T47D (cell line): ENCODE results near the gene CMTM6.
"Not testable (repeated sequence)": the region's sequence is repeated elsewhere in the genome, so short reads cannot be mapped to it uniquely, and the experiment has no call there.

Source experiments
- DNase-seq, 2 experiments: peaks; one replicate each; pipeline versions ENCODE4 v3.0.0 to v3.0.0-alpha.2; 2011 to 2012; ENCODE audit warnings: low read depth in 1 of 2, low spot score in 1 of 2
- JUND ChIP-seq: IDR thresholded peaks from 2 replicates; pipeline ENCODE4 v1.6.1; 2012; ENCODE audit warnings: low read depth
- in situ Hi-C: cut with HindIII; loops from 2 replicates; pipeline ENCODE4 v1.10.0; 2016; ENCODE audit warnings: low sequenced_read_pairs, low pct_unique_long_range_greater_than_20kb

The CMTM6 gene, protein sequence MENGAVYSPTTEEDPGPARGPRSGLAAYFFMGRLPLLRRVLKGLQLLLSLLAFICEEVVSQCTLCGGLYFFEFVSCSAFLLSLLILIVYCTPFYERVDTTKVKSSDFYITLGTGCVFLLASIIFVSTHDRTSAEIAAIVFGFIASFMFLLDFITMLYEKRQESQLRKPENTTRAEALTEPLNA

DNA sequence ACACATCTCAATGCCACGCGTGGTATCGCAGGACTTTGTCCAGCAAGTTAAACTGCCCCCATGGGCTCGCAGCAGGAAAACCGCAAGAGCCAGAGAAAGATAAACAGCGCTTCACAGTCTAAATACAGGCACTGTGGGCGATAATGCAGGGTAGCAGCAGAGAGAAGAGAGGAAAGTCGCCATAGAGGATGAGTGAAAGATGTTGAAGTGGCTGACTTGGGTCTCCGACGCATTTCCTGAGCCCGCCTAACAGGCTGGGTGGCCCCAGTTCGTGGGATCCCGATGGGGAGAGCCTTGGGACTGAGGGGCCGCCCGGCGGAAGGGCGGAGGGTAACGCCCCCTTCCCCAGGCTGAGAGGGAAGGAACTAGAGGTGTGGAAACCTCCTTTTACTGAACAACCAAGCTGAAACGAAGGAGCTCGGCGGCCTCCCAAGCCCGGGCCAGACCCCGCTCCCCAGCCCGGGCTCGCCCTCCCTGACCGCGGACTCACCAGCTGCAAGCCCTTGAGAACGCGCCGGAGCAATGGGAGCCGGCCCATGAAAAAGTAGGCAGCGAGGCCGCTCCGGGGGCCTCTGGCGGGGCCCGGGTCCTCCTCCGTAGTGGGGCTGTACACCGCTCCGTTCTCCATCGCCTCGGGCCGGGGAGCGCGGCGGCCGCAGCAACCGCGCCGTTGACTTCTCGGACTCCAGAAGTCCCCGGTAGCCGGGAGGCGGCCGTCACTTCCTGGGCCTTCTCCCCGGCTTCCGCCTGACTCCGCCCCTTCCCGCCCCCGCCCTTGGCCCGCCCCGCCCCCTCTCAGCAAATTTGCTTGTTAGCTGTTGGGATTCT, at the start of gene CMTM6:
Gene CMTM6 (minus strand): TSS at position 735 of the 828 bp plus-strand sequence. CDS start 107 bp downstream, at position 628.
- peak; percentile 81 to 92 for DNase-seq
- in situ Hi-C loops = no loop called here
- no peak for TF ChIP-seq JUND

GRCh38 chr3:32552013-32552412, 49.4 kb upstream of the CMTM6 start:
- in situ Hi-C loops = no loop called here
- no peak for DNase-seq
- no peak for TF ChIP-seq JUND

DNA sequence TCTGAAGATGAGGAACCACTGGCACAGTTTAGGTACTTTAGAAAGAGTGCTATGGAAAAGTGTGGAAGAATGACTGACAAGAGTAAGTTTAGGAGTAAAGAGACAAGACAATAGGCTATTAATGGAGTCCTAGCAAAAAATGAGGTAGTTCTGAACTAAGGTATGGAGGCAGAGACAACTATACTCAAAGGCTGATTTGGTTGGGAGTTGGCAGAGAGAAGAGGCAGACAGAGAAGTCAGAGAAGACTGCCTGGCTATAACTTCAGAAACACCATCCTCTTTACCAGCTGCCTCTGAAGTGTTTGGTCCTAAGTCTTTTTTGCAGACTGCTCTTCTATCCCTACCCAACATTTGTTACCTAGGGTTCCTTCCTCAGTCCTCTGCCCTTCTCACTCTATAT, 48.8 kb upstream of the CMTM6 start:
- TF ChIP-seq JUND = no peak
- in situ Hi-C loops = no loop called here
- DNase-seq = no peak

DNA sequence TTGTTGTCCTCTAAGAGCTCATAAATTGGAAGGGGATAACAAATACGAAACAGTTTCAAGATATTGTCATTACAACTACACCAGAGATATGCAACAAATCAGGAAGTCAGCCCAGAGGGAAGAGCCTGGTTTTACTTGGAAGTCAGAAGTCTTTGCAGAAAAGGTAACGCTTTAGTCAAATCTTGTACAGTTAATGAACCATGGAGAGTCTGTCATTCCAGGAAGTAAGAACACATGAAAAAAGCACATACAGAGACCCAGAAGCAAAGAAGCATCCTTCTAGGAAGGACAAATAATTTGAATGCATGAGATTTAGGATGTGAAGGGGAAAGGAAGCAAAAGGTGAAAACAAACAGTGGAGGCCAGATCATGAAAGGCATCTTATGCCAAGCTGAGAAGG, 48.4 kb upstream of the CMTM6 start:
- in situ Hi-C loops = no loop called here

GRCh38 chr3:32545305-32545704, 42.7 kb upstream of the CMTM6 start:
- no peak for TF ChIP-seq JUND
- in situ Hi-C loops = no loop called here
- no peak for DNase-seq

More for the DNA sequence above, 48.4 kb upstream of the CMTM6 start:
- DNase-seq = no peak
- no peak for TF ChIP-seq JUND

- no peak for DNase-seq
- in situ Hi-C loops = no loop called here
- TF ChIP-seq JUND = no peak
Measured at GRCh38 chr3:32544894-32545293, 42.2 kb upstream of the CMTM6 start.

- in situ Hi-C loops = no loop called here
- TF ChIP-seq JUND = no peak
- DNase-seq = no peak
Measured at GRCh38 chr3:32542807-32543206, 40.2 kb upstream of the CMTM6 start.

GRCh38 chr3:32540899-32541298, 38.2 kb upstream of the CMTM6 start:
- DNase-seq = peak in 1 of 2 experiments; percentile 24
- in situ Hi-C loops = no loop called here
- TF ChIP-seq JUND = no peak

- DNase-seq = no peak
- in situ Hi-C loops = no loop called here
- no peak for TF ChIP-seq JUND
Measured at GRCh38 chr3:32532434-32532833, 29.8 kb upstream of the CMTM6 start.

DNA sequence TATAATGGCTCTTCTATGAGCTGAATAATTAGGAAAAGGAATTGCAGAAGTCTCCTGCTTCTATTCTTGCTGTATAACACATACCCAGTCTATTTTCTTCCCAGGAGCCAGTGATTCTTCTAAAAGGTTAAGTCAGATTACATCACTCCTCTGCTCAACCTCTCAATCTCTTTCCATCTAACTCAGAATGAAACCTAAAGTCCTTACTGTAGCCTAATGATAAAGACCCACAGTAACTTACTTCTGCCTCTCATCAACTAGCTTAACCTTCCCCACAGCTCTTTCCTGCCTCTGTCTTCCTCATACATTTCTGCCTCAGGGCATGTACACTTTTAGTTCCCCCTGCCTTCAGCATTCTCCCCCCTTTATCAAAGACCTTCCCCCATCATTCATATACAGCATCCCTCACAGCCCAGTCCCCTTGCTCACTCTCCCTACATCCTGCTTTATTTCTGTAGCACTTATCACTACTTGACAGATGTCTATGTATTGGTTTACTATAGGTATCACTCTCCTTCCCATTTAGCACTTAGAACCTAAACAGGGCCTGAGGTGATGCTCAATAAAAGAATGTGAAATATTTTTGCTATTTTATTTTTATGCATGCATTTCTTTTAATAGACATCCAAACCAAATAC, 28.5 kb upstream of the CMTM6 start:
- in situ Hi-C loops = no loop called here

GRCh38 chr3:32525720-32526119, 23.1 kb upstream of the CMTM6 start:
- TF ChIP-seq JUND = no peak
- in situ Hi-C loops = no loop called here
- no peak for DNase-seq

More for the DNA sequence above, 28.5 kb upstream of the CMTM6 start:
- no peak for TF ChIP-seq JUND
- DNase-seq = no peak

- TF ChIP-seq JUND = no peak
- in situ Hi-C loops = no loop called here
- DNase-seq = no peak
Measured at GRCh38 chr3:32522682-32523081, 20.0 kb upstream of the CMTM6 start.

DNA sequence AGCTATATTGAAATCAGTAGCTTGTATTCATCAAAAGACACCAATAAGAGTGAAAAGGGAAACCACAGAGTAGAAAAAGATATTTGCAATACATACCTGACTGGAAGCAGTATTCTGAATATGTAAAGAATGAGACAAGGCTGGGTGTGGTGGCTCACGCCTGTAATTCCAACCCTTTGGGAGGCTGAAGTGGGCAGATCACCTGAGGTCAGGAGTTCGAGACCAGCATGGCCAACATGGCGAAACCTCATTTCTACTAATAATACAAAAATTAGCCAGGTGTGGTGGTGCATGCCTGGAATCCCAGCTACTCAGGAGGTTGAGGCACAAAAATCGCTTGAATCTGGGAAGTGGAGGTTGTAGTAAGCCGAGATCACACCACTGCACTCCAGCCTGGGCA, 16.3 kb upstream of the CMTM6 start:
- DNase-seq, in situ Hi-C loops: not testable (repeated sequence)

- in situ Hi-C loops, DNase-seq: not testable (repeated sequence)
Measured at GRCh38 chr3:32516751-32517150, 14.1 kb upstream of the CMTM6 start.
